Naive thymus-derived CD8-positive, alpha-beta T cell (primary cell): Measurements from ENCODE around the gene TFPI2. TPM values are rescaled to one million over a fixed set of nuclear protein-coding genes. Genes with fewer than 3 reads are reported as not detected.

ENCODE experiments used
- ATAC-seq, 2 donors: fragments of 150-1000 bp; cut with Tn5 transposase in 1 of 2; sonication (Bioruptor Pico), chemical (Tn5 transposase) in 1 of 2; 1 replicate in 1 of 2; 2 replicates in 1 of 2; pipeline ENCODE4 v1.10.0; 2021; ENCODE audit warnings: mild to moderate bottlenecking in 2 of 2, moderate library complexity in 2 of 2
- POLR2A ChIA-PET: fragments of 350-600 bp; sonication (Branson Sonifier 250); formaldehyde crosslinking; loops from one replicate; lab custom pipeline; 2021; ENCODE audit warnings: antibody characterized with exemption; lab: Charles Lee
- DNase-seq, 10 donors: peaks; one replicate each; pipeline versions ENCODE4 v3.0.0 to v3.0.0-alpha.2; 2020 to 2022
- H3K27ac Mint-ChIP-seq, 10 donors: one replicate each; pipeline ENCODE4 v1.8.0; 2020 to 2022; ENCODE audit warnings: mild to moderate bottlenecking in 10 of 10, mixed read lengths in 10 of 10, moderate library complexity in 4 of 10, inconsistent platforms in 1 of 10
- H3K27me3 Mint-ChIP-seq, 5 donors: one replicate each; pipeline ENCODE4 v1.8.0; 2021 to 2022; ENCODE audit warnings: mixed read lengths in 5 of 5
- H3K36me3 Mint-ChIP-seq, 3 donors: one replicate each; pipeline ENCODE4 v1.8.0; 2020 to 2022; ENCODE audit warnings: mixed read lengths in 3 of 3, mild to moderate bottlenecking in 2 of 3, inconsistent platforms in 1 of 3
- H3K4me1 Mint-ChIP-seq, 4 donors: one replicate each; pipeline ENCODE4 v1.8.0; 2021 to 2022; ENCODE audit warnings: mixed read lengths in 4 of 4
- H3K4me3 Mint-ChIP-seq, 10 donors: one replicate each; pipeline ENCODE4 v1.8.0; 2020 to 2022; ENCODE audit warnings: mild to moderate bottlenecking in 10 of 10, mixed read lengths in 10 of 10, moderate library complexity in 6 of 10, inconsistent platforms in 1 of 10
- H3K9me3 Mint-ChIP-seq, 9 donors: one replicate each; pipeline ENCODE4 v1.8.0; 2020 to 2022; ENCODE audit warnings: mixed read lengths in 9 of 9, mild to moderate bottlenecking in 3 of 9, inconsistent platforms in 1 of 9, moderate library complexity in 1 of 9
- polyA plus RNA-seq, 3 donors: library from polyadenylated mRNA; unstranded; fragments of 300-500 nt; fragmentation: Illumina TruSeq; gene quantifications; one replicate each; pipeline ENCODE4 v1.2.3, GENCODE V29; 2021
- total RNA-seq, 8 experiments: library from RNA in 2 of 8; stranded (reverse) in 2 of 8; gene quantifications; one replicate each; pipeline ENCODE4 v1.2.3 and lab custom pipeline; 2021 to 2026

The TFPI2 gene
- total and polyA plus RNA-seq, 5 experiments from 2014 or later = not detected

- H3K4me3 Mint-ChIP-seq = no peak overlapping the region
- POLR2A ChIA-PET = no interaction called here
- ATAC-seq = no peak
Observed at GRCh38 chr7:93895859-93896600, 5.5 kb upstream of the TFPI2 start.

GRCh38 chr7:93894966-93895640, 4.5 kb upstream of the TFPI2 start:
- POLR2A ChIA-PET = no interaction called here
- DNase-seq (no peak), ATAC-seq (no peak)
- H3K9me3 Mint-ChIP-seq = peaks cover 0 to 2% (median 0%) of the 10 kb centered on the region in 9 donors
- H3K4me3 Mint-ChIP-seq = no peak overlapping the region
- peaks cover 3 to 8% (median 4%) of the 10 kb centered on the region in 4 donors for H3K4me1 Mint-ChIP-seq
- peaks cover 21 to 45% (median 30%) of the 10 kb centered on the region in 5 donors for H3K27me3 Mint-ChIP-seq
- H3K36me3 Mint-ChIP-seq = no peaks in the 10 kb centered on the region
- no peak overlapping the region for H3K27ac Mint-ChIP-seq

More at GRCh38 chr7:93895859-93896600, 5.5 kb upstream of the TFPI2 start:
- H3K9me3 Mint-ChIP-seq = peaks cover 0 to 2% (median 0%) of the 10 kb centered on the region in 9 donors
- peaks cover 19 to 40% (median 25%) of the 10 kb centered on the region in 5 donors for H3K27me3 Mint-ChIP-seq
- DNase-seq = no peak
- H3K4me1 Mint-ChIP-seq = peaks cover 0 to 2% (median 0%) of the 10 kb centered on the region in 4 donors
- no peak overlapping the region for H3K27ac Mint-ChIP-seq
- no peaks in the 10 kb centered on the region for H3K36me3 Mint-ChIP-seq

GRCh38 chr7:93894426-93894825, 3.9 kb upstream of the TFPI2 start:
- Mint-ChIP-seq H3K9me3 (peaks cover 0 to 2% (median 0%) of the 10 kb centered on the region in 9 donors), H3K4me3 (no peak overlapping the region), H3K36me3 (no peaks in the 10 kb centered on the region), H3K4me1 (peaks cover 7 to 15% (median 11%) of the 10 kb centered on the region in 4 donors), H3K27ac (no peak overlapping the region), H3K27me3 (peaks cover 23 to 45% (median 33%) of the 10 kb centered on the region in 5 donors)
- no peak for DNase-seq
- POLR2A ChIA-PET = no interaction called here
- ATAC-seq = no peak

- no peak for DNase-seq
- Mint-ChIP-seq H3K36me3 (peaks cover 0 to 2% (median 0%) of the 10 kb centered on the region in 3 donors), H3K27me3 (peaks cover 22 to 61% (median 45%) of the 10 kb centered on the region in 5 donors), H3K4me3 (peak overlapping the region; percentile 41 to 81 (median 74)), H3K27ac (peak overlapping the region in 2 of 10 donors; percentile 27 to 49), H3K4me1 (peaks cover 7 to 15% (median 11%) of the 10 kb centered on the region in 4 donors), H3K9me3 (peaks cover 0 to 2% (median 0%) of the 10 kb centered on the region in 9 donors)
- no peak for ATAC-seq
- POLR2A ChIA-PET = no interaction called here
Observed at GRCh38 chr7:93890041-93890463, 501 bp downstream of the TFPI2 start.

- Mint-ChIP-seq H3K36me3 (peaks cover 0 to 2% (median 0%) of the 10 kb centered on the region in 3 donors), H3K9me3 (peaks cover 0 to 2% (median 0%) of the 10 kb centered on the region in 9 donors), H3K4me3 (peak overlapping the region in 3 of 10 donors; percentile 77 to 81 (median 81)), H3K4me1 (peaks cover 7 to 15% (median 11%) of the 10 kb centered on the region in 4 donors), H3K27ac (peak overlapping the region in 1 of 10 donors; percentile 43), H3K27me3 (peaks cover 22 to 60% (median 45%) of the 10 kb centered on the region in 5 donors)
- POLR2A ChIA-PET = no interaction called here
- DNase-seq (no peak), ATAC-seq (no peak)
Observed at GRCh38 chr7:93889261-93889660, 1.3 kb downstream of the TFPI2 start.

GRCh38 chr7:93884541-93884940, 6.0 kb downstream of the TFPI2 start:
- Mint-ChIP-seq H3K27me3 (peaks cover 11 to 28% (median 14%) of the 10 kb centered on the region in 5 donors), H3K36me3 (peaks cover 0 to 2% (median 0%) of the 10 kb centered on the region in 3 donors), H3K9me3 (peaks cover 0 to 3% (median 0%) of the 10 kb centered on the region in 9 donors), H3K4me3 (no peak overlapping the region), H3K4me1 (peaks cover 0 to 1% (median under 1%) of the 10 kb centered on the region in 4 donors), H3K27ac (no peak overlapping the region)
- DNase-seq (no peak), ATAC-seq (no peak)
- POLR2A ChIA-PET = no interaction called here

GRCh38 chr7:93883917-93884345, 6.6 kb downstream of the TFPI2 start:
- Mint-ChIP-seq H3K4me3 (no peak overlapping the region), H3K9me3 (peaks cover 0 to 6% (median 0%) of the 10 kb centered on the region in 9 donors), H3K27me3 (peaks cover 9 to 22% (median 12%) of the 10 kb centered on the region in 5 donors), H3K4me1 (no peaks in the 10 kb centered on the region), H3K36me3 (peaks cover 0 to 2% (median 0%) of the 10 kb centered on the region in 3 donors), H3K27ac (no peak overlapping the region)
- ATAC-seq = no peak
- DNase-seq = no peak
- POLR2A ChIA-PET = no interaction called here

GRCh38 chr7:93883078-93883916, 7.3 kb downstream of the TFPI2 start:
- Mint-ChIP-seq H3K27ac (no peak overlapping the region), H3K4me3 (no peak overlapping the region), H3K27me3 (peaks cover 5 to 16% (median 8%) of the 10 kb centered on the region in 5 donors), H3K36me3 (peaks cover 0 to 1% (median 0%) of the 10 kb centered on the region in 3 donors), H3K4me1 (no peaks in the 10 kb centered on the region), H3K9me3 (peaks cover 0 to 6% (median 0%) of the 10 kb centered on the region in 9 donors)
- ATAC-seq = no peak
- no peak for DNase-seq
- POLR2A ChIA-PET = no interaction called here

GRCh38 chr7:93882468-93882867, 8.1 kb downstream of the TFPI2 start:
- ATAC-seq = no peak
- no peak overlapping the region for H3K27ac Mint-ChIP-seq
- H3K36me3 Mint-ChIP-seq = no peaks in the 10 kb centered on the region
- POLR2A ChIA-PET = no interaction called here
- H3K9me3 Mint-ChIP-seq = peaks cover 0 to 6% (median 0%) of the 10 kb centered on the region in 9 donors
- H3K27me3 Mint-ChIP-seq = peaks cover under 1 to 9% (median 5%) of the 10 kb centered on the region in 5 donors
- DNase-seq = no peak
- peaks cover 0 to 1% (median 0%) of the 10 kb centered on the region in 4 donors for H3K4me1 Mint-ChIP-seq
- no peak overlapping the region for H3K4me3 Mint-ChIP-seq

- no peak for DNase-seq
- POLR2A ChIA-PET = no interaction called here
- H3K4me1 Mint-ChIP-seq = peaks cover 0 to 2% (median 0%) of the 10 kb centered on the region in 4 donors
- H3K4me3 Mint-ChIP-seq = no peak overlapping the region
- peaks cover 2 to 10% (median 3%) of the 10 kb centered on the region in 5 donors for H3K27me3 Mint-ChIP-seq
- ATAC-seq = no peak
- no peaks in the 10 kb centered on the region for H3K36me3 Mint-ChIP-seq
- peaks cover 0 to 6% (median 0%) of the 10 kb centered on the region in 9 donors for H3K9me3 Mint-ChIP-seq
- no peak overlapping the region for H3K27ac Mint-ChIP-seq
Observed at GRCh38 chr7:93879356-93879755, 11.2 kb downstream of the TFPI2 start.

- Mint-ChIP-seq H3K27me3 (peaks cover 2 to 10% (median 3%) of the 10 kb centered on the region in 5 donors), H3K4me1 (peaks cover 0 to 2% (median 0%) of the 10 kb centered on the region in 4 donors), H3K4me3 (no peak overlapping the region), H3K27ac (peak overlapping the region in 1 of 10 donors; percentile 14), H3K9me3 (peaks cover 0 to 14% (median 6%) of the 10 kb centered on the region in 9 donors), H3K36me3 (no peaks in the 10 kb centered on the region)
- POLR2A ChIA-PET = no interaction called here
- no peak for DNase-seq
- no peak for ATAC-seq
Observed at GRCh38 chr7:93877742-93878141, 12.8 kb downstream of the TFPI2 start.

GRCh38 chr7:93873998-93874574, 16.5 kb downstream of the TFPI2 start:
- POLR2A ChIA-PET = no interaction called here
- H3K27ac Mint-ChIP-seq = no peak overlapping the region
- H3K36me3 Mint-ChIP-seq = no peaks in the 10 kb centered on the region
- peaks cover 0 to 2% (median 0%) of the 10 kb centered on the region in 4 donors for H3K4me1 Mint-ChIP-seq
- peaks cover 0 to 9% (median 3%) of the 10 kb centered on the region in 5 donors for H3K27me3 Mint-ChIP-seq
- ATAC-seq = no peak
- no peak overlapping the region for H3K4me3 Mint-ChIP-seq
- peaks cover 0 to 20% (median 6%) of the 10 kb centered on the region in 9 donors for H3K9me3 Mint-ChIP-seq
- DNase-seq = no peak
